Omental fat pad (tissue), 4 donors: ENCODE measurements around the gene FRG2C. TPM values are rescaled to one million over a fixed set of nuclear protein-coding genes. Genes with fewer than 3 reads are reported as not detected.

Experiments used
- small RNA-seq: library from RNA; depleted of rRNA; stranded (forward); fragments of <200 nt; gene quantifications from one replicate; pipeline ENCODE3, GENCODE V24; 2016
- total RNA-seq, 4 donors: library from RNA; depleted of rRNA; stranded (reverse); fragments of >200 nt; gene quantifications; one replicate each; pipeline ENCODE4 v1.1.0, GENCODE V29; 2016

FRG2C gene
- total RNA-seq, 4 donors from 2014 or later = not detected

Small RNA genes within 50 kb of the gene (small RNA-seq; reads per million reads assigned to genes)
- gene AC108724.2 = not detected

Other genes with a start within 250 kb of the FRG2C start
- 10 to 100 TPM in 2 of 4 donors, 1 to 10 TPM in 2; 5.8 to 15.9 (median 10.0) TPM for gene ZNF717, start 121.2 kb downstream of the FRG2C start, total RNA-seq